Measurements from ENCODE around the gene YAF2.

DNA sequence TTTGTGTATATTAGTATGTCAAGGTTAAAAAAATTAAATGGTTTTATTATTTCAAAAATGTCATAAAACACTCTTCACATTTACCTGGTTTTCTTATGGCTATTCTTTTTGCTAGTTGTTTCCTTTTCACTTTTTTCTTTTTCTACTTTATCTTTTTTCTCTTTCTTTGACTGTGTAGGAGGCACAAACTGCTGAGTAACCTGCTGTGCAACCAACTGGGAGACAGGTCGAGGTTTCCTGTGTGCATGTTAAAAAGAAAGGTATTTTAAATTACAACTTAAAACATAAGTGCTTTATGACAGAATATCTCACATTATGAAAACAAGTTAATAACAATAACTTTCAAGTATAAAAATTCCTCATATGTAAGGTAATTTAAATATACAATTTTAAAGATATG lies 76.5 kb downstream of the YAF2 start:
- TF ChIP-seq, protein P1, sequence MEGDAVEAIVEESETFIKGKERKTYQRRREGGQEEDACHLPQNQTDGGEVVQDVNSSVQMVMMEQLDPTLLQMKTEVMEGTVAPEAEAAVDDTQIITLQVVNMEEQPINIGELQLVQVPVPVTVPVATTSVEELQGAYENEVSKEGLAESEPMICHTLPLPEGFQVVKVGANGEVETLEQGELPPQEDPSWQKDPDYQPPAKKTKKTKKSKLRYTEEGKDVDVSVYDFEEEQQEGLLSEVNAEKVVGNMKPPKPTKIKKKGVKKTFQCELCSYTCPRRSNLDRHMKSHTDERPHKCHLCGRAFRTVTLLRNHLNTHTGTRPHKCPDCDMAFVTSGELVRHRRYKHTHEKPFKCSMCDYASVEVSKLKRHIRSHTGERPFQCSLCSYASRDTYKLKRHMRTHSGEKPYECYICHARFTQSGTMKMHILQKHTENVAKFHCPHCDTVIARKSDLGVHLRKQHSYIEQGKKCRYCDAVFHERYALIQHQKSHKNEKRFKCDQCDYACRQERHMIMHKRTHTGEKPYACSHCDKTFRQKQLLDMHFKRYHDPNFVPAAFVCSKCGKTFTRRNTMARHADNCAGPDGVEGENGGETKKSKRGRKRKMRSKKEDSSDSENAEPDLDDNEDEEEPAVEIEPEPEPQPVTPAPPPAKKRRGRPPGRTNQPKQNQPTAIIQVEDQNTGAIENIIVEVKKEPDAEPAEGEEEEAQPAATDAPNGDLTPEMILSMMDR (IDR thresholded peaks at IDR 0.05) = no peak
- TF ChIP-seq POLR2AphosphoS5 (IDR thresholded peaks at IDR 0.05) = no peak

Measured in transverse colon (tissue), 4 donors.